HL-60/S4 treated with retinoic acid at 250 ng/mL for 4 days and 3 days (cell line): ENCODE results near the gene TCF7.

Experiments
- in situ Hi-C: fragments of 300-500 bp; cut with MboI; formaldehyde crosslinking; loops from 2 replicates; pipeline ENCODE4 v1.7.0; 2022; ENCODE audit warnings: low sequenced_read_pairs

The TCF7 gene

DNA sequence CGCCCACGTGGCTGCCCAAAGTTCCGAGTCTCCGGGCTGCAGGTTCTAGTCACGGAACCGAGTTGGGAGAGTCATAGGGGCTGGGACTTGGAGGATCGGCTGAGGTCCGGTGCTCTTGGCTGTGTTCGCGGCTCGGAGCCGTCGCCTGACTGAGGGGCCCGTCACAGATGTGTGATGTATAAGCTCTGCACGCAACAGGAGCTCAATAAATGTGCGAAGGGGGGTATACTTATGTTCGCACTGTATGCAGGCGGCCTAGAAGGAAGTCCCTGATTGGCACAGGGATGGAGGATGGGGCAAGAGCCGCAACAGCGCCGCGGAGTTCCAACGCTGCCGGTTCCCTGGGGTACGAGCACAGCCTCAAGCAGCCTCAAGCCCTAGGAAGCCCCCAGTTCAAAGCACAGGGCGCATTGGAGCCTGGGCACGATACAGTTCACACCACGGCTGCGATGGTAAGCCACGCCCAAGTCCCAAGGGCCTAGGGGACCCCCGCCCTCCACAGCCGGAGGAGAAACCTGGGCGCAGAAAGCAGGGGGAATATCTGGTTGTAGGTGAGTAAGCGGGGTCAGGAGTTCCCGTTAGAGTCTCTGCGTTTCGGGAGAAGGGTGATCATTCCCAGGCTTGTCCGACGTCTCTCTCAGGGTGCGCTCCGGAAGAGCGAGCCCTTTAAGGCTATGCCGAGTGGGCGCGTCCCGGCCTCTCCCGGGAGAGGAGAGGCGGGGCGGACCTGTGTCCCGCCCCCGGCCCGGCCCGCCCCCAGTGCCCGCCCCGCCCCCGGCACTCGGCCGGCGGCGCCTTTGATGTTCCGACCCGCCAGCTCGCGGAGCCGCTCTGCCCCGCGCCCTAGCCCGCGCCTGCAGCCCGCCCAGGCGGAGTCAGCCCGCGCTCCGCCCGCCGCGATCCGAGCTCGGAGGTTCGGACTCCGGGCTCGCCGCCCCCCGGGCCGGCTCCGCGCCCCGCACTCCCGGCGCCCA is at the start of gene TCF7:
TCF7 (plus strand) TSS at position 780 of the 974 bp plus-strand sequence. CDS start 226 bp downstream, outside the sequence.
- in situ Hi-C loops: no loop called here

DNA sequence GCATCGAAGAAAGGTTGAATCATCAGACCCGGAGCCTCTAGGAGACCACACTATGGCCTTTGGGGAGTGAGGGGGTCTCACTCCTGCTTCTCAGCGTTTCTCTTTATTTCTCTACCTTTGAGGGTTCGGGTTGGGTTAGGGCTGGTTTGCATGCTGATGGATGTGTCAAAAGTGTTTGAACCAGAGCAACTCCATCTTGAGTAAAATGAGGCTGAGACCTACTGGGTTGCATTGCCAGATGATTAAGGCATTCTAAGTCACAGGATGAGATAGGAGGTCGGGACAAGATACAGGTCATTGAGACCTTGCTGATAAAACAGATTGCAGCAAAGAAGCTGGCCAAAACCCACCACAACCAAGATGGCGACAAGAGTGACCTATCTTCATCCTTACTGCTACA is 44.9 kb upstream of the TCF7 start:
- in situ Hi-C loops: no loop called here

DNA sequence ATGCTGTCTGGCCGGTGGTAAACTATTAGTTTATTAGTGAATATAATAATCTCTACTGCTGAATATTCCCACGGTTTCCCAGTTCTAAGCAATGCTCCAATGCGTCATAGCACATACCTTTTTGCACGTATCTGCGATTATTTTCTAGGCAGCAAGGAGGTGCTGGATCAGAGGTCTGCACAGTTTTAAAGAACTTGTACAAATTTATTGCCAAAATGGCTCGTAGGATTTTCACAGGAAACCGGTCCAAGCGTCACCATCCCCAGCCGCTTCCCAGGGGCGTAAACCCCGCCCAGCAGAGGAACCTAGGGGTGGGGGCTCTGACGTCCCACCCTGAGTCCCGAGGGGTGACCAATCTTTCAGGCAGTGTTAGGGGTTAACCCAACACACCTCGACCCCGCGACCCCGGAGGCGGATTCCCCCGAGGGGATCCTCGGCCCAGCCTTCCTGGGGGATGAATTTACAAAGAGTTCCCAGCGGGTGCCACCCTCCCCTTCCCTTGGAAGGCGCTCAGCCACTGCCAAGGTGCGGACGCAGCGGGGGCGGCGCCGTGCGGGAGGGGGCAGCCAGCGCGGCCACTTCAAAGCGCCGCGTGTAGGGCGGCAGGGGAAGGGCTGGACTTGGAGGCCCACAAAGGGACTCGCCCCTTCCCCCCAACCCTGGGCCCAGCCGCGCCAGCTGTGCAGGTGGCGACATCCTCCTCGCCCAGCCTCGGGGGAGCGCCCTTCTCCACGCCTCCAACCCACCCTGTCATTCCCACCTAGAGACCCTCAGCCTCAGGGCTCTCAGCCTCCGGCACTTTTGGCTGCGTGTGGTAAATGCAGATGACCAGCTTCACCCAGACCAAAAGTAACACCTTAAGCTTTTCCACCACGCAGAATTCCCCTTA is 43.5 kb upstream of the TCF7 start:
- in situ Hi-C loops: no loop called here

DNA sequence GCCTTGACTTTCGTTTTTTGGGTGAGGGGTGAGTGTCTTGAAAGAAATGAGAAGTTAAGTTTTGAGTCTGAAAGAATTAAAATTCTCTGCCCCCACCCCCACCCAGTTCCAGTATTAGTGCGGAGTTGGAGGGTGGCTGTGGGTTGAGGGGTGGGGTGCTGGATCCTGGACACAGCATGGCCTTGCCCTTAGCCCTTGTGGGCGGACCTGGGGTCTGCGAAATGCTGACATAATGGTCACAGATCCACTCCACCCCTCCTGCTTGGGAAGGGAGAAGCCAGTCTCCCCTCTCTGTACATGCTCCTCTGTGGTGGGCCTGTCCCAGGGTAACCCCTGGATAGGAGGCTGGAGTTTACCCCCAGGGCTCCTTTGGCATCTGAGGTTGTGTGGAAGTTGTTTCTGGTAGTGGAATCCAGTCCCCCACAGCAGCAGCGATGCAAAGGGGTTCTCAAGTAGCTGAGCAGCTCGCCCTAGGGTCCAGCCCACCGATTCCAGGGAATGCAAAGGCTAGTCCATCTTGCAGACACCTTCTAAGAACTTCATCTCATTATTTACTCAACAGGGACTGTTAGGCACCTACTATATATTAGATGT is 42.8 kb upstream of the TCF7 start:
- in situ Hi-C loops: no loop called here

DNA sequence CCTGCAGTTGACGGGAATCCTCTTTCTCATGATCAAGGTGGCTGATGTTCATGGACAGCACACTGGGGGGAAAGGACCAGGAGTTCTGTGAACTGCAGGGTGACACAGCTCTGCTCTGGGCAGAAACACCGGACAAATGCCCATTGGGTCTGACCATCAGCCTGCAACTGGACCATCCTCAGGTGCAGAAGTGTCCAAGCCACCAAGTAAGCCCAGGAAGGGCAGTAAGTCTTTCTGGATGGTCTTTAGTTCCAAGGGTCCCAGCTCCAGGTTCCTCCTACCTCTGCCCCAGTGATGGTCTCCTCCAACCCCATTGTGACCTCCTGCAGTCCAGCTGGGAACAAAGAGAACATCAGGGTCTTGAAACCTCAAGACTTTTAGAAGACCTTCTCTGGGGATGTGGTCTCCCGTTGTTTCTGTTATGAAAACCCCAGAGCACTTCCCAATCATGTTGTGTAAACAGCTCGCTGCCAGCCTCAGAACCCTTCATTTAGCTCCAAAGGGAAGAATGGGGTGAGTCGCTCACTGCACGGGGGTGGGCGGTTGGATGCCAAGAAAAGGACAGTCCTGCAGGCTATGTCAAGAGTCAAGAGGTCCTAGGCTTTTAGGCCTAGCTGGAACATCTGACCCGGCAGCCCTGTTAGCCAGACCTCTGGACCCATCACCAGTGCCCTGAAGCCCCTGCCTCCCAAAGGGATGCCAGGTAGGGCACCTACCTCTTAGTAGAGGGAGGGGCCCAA is 41.8 kb upstream of the TCF7 start:
- in situ Hi-C loops: no loop called here

DNA sequence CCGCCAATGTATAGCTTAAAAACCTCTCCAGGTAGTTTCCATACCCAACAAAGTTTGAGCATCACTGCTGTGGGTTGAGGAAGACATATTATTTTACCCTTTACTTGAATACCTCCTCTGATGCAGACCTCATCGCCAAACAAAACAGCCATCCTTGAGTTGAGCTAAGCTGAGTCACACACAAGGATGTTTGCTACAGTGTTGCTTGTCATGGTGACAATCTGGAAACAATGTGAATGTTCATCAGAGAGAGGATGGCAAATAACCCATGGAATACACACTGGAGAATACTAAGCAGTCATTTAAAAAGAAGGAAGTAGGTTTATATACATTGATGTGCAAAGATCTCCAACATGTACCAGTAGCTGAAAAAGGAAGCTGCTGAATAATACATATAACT is 41.1 kb upstream of the TCF7 start:
- in situ Hi-C loops: no loop called here

DNA sequence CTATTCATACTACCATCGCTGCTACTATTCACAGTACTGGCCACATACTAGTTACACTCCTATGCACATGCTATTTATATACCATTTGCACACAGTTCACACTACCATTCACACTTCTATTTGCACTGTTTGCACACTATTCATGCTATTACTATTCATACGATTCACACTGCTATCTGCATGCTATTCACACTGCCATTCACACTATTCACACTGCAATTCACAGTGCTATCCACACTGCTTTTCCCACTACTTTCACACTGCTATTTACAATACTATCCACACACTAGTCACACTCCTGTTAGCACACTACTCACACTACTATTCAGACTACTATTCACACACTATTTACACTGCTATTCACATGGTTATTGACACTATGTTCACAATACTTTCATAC is 39.4 kb upstream of the TCF7 start:
- in situ Hi-C loops: no loop called here

DNA sequence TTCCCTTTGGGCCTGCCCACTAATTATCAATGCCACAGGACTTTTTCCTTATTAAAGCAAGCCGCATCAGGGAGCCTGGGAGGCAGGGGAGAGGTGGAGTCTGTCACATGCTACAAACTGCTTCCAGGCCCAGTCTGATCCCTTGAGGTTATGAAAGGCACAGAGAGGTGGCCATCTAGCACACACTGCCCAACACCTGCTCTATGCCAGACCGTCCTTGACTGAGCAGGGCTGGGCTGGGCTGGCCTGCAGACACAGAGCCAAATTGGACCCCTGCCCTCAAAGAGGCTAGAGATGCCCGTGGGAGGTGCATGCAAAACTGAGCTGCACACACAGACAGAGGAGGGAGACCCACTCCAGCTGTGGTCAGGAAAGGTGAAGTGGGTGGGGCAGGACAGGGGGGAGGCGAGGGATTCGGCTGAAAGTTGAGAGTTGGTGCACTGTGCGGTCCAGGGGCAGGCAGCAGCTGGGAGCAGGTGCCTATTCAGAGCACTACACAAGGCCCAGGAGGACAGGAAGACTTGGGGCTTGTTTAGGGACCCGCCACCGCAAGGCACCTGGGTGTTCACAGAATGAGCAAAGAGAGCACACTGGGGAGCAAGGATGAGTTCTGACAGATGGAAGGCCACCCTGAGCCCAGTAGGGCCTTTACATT is 36.4 kb upstream of the TCF7 start:
- in situ Hi-C loops: no loop called here

DNA sequence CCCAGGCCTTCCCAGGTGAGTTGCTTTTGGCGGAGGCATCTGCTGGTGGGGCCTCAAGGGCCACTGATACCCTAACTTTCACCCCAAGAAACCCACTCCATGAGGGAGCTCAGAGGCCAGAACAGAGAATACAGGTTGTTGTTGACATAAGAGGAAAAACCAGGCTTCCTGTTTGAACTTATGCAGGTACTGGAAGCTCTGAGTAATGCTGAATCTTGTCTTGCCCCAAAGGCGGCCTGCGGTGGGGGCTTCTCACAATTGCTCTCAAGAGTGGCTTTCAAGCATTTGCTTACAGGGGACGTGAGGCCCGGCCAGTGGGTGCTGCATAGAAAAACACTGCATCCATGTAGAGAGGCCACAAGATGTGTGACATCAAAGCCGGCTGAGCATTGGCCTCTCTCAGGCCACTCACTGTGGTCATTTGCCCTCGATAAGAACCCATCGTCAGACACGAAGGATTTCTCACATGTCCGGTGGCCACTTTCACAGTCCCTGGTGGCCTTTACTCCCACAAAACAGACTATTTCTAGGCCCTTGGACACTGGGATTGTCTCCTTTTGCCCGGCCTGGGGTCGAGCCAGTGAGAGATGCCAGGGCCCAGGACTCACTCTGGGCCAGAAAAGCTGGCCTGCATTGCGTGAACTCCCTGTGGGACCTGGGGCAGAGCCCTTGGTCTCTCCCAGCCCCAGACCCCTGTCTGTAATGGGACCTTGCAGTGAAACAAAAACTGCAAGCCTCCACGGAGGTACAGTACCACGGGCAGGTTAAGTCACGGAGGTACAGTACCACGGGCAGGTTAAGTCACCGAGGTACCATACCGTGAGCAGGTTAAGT is 34.5 kb upstream of the TCF7 start:
- in situ Hi-C loops: no loop called here

DNA sequence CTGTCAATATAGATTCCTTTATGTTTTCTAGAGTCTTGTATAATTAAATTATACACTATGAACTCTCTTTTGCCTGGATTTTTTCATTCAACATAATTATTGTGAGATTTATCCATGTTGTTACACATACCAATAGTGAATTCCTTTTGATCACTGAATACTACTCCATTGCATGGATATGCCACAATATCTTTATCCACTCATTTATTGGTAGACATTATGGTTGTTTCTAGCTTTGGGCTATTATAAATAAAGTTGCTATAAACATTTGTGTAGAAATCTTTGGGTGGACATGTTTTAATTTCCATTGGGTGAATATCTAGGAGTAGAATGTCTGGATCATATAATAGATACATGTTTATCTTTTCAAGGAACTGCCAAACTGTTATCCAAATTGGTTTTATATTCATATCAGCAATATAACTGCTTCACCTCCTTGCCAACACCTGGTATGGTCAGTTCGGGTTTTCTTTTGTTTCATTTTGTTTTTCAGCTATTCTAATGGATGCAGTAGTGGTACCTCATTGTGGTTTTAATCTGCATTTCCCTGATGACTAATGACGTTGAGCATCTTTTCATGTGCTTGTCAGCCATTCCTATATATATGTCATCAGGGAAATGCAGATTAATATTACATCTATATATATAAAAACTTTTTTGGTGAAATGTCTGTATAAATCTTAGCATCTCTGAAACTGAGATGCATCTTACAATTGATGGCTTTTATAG is 32.1 kb upstream of the TCF7 start:
- in situ Hi-C loops: no loop called here

DNA sequence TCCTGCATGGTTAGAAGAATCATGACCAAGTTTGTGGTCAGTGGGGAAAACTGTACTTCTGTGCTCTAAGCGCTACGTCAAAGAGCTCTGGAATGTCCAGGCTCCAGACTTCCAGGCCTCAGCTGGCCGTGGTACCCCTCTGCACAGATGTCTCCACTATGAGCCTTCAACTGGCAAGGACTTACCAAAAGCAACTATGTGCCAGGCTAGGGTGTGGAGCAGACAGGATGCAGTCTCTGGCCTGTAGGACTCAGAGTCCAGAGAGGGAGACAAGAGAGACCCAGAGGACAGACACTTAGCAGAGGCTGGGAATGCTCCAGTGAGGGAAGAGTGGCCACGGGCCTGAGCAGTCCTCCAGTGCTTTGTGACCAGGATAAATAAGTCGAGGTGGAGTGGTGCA is 31.0 kb upstream of the TCF7 start:
- in situ Hi-C loops: no loop called here

DNA sequence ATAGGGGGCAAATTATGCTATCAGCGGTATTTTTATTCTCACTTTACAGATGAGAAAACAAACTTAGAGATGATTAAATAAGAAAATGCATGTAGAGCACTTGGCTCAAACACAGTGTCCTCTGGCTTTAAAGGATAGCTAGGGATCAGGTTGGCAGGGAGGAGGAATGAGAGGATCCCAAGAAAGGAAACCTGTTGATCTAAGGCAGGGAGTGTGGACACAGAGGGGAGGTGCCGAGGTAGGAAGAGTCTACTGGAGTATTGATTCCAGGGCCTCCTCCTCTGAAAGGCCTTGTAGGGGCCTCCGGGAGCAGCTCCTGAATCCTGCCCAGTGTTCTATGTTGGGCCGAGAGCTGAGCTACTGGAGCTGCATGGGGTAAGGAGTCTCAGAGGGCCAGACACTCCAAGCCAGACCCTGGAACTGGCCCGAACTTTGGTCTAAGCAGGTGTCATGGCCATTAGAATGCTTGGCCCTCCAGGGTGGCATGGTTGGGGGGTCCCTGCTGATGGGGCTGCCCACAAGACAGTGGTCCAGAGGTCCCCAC is 30.4 kb upstream of the TCF7 start:
- in situ Hi-C loops: no loop called here

DNA sequence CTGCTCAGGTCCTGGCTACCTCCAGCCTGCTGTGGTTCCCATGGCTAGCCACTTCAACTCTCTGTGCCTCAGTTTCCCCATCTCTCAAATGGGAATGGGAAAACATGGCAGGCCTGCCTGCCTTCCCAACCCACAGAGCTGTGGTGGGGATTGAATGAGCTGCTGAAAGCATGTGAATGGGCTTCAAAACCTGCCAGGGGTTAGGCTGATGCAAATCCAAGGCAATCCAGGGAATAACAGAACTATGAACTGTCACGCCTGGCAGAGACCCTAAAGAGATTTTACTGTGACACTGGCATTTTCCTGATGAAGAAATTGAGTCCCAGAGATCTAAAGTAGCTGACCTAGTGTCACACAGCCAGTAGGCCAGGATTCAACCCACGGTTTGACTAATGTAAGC is 29.9 kb upstream of the TCF7 start:
- in situ Hi-C loops: no loop called here

DNA sequence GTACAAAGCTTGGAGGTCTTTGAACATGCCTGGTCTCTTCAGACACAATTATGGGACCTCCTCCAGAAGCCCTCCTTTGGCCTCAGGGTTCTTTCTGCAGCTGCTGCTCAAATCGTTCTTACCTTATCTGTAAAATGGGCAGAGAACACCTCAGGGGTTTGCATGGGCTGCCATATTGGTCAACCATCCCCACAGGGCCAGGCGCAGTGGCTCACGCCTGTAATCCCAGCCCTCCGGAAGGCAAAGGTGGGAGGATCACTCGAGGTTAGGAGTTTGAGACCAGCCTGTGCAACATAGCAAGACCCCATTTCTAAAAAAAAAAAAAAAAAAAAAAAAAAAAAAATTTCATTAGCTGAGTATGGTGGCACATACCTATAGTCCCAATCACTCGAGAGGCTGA is 29.1 kb upstream of the TCF7 start:
- in situ Hi-C loops: no loop called here

DNA sequence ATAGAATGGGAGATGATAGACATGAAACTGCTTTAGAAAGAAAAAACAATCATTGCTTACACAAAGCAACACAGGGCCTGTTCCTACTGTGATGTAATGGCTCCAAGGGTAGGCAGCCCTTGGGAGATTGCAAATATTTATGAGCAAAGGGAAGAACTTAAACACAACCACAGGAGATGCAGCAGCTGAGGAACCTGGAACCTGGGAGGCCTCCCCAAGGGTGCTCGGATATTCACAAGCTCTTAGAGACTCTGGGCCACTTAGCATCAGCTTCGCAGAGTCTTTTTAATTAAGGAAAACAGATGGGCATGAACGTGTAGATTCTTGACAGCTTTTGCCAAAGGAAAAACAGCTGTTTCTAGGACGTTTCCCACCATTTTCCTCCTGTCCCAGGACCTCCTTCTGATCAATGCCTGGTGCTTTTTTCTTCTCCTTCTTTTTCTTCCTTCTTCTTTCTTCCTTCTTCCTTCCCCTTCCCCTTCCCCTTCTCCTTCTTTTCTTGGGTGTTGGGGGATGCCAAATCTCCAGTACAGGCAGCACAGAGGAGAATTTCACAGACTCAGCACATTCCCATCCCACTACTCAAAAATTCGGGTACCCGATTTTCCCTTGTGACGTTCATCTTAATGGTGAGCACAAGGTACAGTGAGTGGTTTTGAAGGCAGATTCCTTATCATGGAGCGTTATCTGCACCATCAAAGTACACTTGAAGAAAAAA is 28.1 kb upstream of the TCF7 start:
- in situ Hi-C loops: no loop called here

DNA sequence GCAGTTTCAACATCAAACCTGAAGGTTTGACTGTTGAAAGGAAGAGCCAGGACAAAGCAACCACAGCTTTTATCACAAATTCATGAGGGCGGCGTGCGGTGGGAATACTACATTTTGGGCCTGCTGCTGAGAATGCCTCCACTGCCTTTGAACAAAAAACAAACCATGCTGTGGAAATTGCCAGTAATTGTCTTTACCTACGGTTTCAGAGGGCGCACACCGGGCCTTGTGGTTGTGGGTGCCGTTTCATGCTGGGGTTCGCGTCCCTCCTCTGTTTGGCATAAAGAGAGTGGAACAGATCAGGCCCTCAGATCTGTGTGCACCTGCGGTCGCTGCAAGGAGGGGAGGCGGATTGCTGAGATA is 27.6 kb upstream of the TCF7 start:
- in situ Hi-C loops: no loop called here

DNA sequence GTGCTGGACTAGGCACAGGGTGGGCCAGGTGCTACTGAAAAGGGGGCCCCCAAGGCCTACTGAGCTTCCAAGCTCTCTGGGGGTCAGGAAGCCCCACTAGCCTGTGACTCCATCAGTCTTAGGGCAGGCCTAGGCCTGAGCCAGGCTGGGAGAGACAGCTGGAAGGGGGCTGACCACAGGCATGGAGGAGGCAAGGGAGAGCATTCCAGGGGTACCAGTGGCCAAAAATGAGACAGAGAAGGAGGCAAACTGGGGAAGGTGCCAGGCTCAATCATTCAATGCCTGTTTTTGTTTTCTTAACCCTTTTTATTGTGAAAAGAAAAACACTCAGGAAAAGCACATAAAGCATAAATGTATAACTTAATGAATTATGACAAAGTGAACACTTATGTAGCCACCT is 26.2 kb upstream of the TCF7 start:
- in situ Hi-C loops: no loop called here
